Upper lobe of left lung (tissue), 6 donors: ENCODE measurements around the gene TARDBP. TPM values are rescaled to one million over a fixed set of nuclear protein-coding genes. Genes with fewer than 3 reads are reported as not detected.

ENCODE experiments used
- ATAC-seq, 2 donors: fragments of 200-7000 bp; cut with Tn5 transposase; one replicate each; pipeline ENCODE4 v1.9.1; 2022; ENCODE audit warnings: mild to moderate bottlenecking in 2 of 2, moderate library complexity in 2 of 2; ENCODE audit not compliant: low FRiP score in 2 of 2
- DNase-seq, 2 donors: peaks; one replicate each; pipeline ENCODE4 v3.0.0-alpha.2; 2019 to 2020
- H3K27ac ChIP-seq, 4 donors: fragments of 200-600 bp; sonication (generic); one replicate each; pipeline ENCODE4 v1.5.1; 2016 to 2019
- H3K27me3 ChIP-seq, 4 donors: fragments of 200-600 bp; sonication (generic); one replicate each; pipeline ENCODE4 v1.5.1; 2017 to 2019
- H3K36me3 ChIP-seq, 4 donors: fragments of 200-600 bp; sonication (generic); one replicate each; pipeline ENCODE4 v1.5.1; 2016 to 2019
- H3K4me1 ChIP-seq, 4 donors: fragments of 200-600 bp; sonication (generic); one replicate each; pipeline ENCODE4 v1.5.1; 2018 to 2019
- H3K4me3 ChIP-seq, 4 donors: fragments of 200-600 bp; sonication (generic); one replicate each; pipeline ENCODE4 v1.5.1; 2017 to 2019; ENCODE audit warnings: mild to moderate bottlenecking in 2 of 4, moderate library complexity in 1 of 4
- H3K9me3 ChIP-seq, 4 donors: fragments of 200-600 bp; sonication (generic); one replicate each; pipeline ENCODE4 v1.5.1; 2018 to 2019
- EP300 ChIP-seq, 4 donors: sonication (generic); formaldehyde crosslinking; IDR thresholded peaks; one replicate each; pipeline ENCODE4 v1.5.1; 2017; ENCODE audit warnings: antibody characterized with exemption in 4 of 4, control low read depth in 2 of 4
- POLR2A ChIP-seq, 4 donors: fragments of 450-650 bp; IDR thresholded peaks; one replicate each; pipeline ENCODE4 v1.5.1; 2016 to 2017; ENCODE audit warnings: antibody characterized with exemption in 4 of 4, mild to moderate bottlenecking in 2 of 4
- POLR2AphosphoS5 ChIP-seq, 2 donors: sonication (generic); formaldehyde crosslinking; IDR thresholded peaks; one replicate each; pipeline ENCODE4 v1.5.1; 2017; ENCODE audit warnings: antibody characterized with exemption in 2 of 2
- WGBS, 2 donors: methylation state at CpG; one replicate each; pipeline ENCODE4 v1.1.5; 2017 to 2018; 5-methylcytosine and 5-hydroxymethylcytosine counted together
- total RNA-seq, 6 donors: library from RNA; depleted of rRNA in 4 of 6; stranded (reverse); fragments of >200 nt in 4 of 6; gene quantifications; one replicate each; pipeline versions ENCODE4 v1.1.0 to v1.2.1, GENCODE V29; 2016 to 2021
- TF ChIP-seq, protein P1 (sequence below), 6 experiments: fragments of 450-650 bp in 4 of 6; fragments of 200-600 bp in 2 of 6; sonication (generic) in 2 of 6; IDR thresholded peaks; one replicate each; pipeline ENCODE4 v1.5.1; 2016 to 2019; ENCODE audit warnings: antibody characterized with exemption in 6 of 6
- donor health status: DM: no; HTN: no; CAD: no; lungs with moderate emphysema.
- donor health status: DM: no; HTN: yes; CAD: no; lungs with severe emphysema.

The TARDBP gene
- 100 to 1,000 TPM; 108 to 388 (median 138) TPM for total RNA-seq

DNA sequence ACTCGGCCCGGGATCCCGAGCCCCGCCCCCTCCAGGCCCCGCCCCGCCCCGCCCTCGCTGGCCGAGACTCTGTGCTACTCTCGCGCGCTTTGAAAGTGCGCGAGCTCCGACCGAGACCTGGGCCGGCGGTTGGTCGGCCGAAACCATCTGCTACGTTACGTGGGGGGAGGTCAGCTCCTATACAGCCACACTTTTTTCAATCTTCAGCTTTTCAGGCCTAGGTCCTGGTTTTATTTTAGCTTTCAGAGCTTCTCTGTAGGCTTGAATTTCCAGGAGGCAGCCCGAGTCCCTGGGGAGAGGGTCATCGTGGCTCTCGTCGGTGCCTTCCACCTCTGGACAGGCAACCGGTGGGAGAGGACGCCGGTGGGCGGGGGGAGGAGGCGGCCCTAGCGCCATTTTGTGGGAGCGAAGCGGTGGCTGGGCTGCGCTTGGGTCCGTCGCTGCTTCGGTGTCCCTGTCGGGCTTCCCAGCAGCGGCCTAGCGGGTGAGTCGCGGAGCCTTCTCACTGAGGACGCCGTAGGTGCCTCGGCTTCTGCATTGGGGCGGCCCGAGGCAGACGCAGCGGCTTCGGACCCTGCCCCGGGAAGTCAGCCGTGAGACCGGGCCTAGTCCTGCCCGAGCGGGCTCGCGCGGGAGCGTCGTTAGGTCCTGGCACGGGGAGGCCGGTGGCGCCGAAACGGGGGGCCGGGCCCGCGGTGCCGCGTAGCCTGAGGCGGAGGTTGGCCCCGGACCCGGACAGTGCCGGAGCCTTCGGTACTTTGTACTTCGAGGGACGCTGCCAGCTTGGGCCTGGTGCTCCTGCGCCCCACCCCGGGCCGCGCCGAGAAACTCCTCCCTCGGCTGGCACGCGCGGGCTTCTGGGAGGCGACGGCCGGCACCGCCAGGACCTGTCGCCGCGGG is at the start of gene TARDBP:
TSS of gene TARDBP (plus strand) at position 395 of the 900 bp plus-strand sequence. CDS start 1,074 bp downstream, outside the sequence.
- H3K27ac ChIP-seq = peak within 1 kb of the TSS; percentile 96 to 99 (median 98)
- ATAC-seq (peak; percentile 98), DNase-seq (peak; percentile 87 to 96)
- no peaks in the 10 kb centered on the region for H3K27me3 ChIP-seq
- 0 to 2% methylated on average over 5 to 38 of the region's 94 CpGs for WGBS, 2 donors
- H3K4me3 ChIP-seq = peak within 1 kb of the TSS; percentile 94 to 100 (median 98)
- peaks cover 21 to 42% (median 40%) of the 10 kb centered on the region in 4 donors for H3K36me3 ChIP-seq
- TF ChIP-seq, protein P1, sequence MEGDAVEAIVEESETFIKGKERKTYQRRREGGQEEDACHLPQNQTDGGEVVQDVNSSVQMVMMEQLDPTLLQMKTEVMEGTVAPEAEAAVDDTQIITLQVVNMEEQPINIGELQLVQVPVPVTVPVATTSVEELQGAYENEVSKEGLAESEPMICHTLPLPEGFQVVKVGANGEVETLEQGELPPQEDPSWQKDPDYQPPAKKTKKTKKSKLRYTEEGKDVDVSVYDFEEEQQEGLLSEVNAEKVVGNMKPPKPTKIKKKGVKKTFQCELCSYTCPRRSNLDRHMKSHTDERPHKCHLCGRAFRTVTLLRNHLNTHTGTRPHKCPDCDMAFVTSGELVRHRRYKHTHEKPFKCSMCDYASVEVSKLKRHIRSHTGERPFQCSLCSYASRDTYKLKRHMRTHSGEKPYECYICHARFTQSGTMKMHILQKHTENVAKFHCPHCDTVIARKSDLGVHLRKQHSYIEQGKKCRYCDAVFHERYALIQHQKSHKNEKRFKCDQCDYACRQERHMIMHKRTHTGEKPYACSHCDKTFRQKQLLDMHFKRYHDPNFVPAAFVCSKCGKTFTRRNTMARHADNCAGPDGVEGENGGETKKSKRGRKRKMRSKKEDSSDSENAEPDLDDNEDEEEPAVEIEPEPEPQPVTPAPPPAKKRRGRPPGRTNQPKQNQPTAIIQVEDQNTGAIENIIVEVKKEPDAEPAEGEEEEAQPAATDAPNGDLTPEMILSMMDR (IDR thresholded peaks at IDR 0.05) = peak in 2 of 6 experiments; percentile 3 to 16
- peak; percentile 96 to 97 for TF ChIP-seq POLR2AphosphoS5 (IDR thresholded peaks at IDR 0.05)
- peak in 1 of 4 donors; percentile 68 for TF ChIP-seq EP300 (IDR thresholded peaks at IDR 0.05)
- peak; percentile 87 to 98 (median 96) for TF ChIP-seq POLR2A (IDR thresholded peaks at IDR 0.05)
- no peaks in the 10 kb centered on the region for H3K9me3 ChIP-seq
- H3K4me1 ChIP-seq = peaks cover 17 to 57% (median 29%) of the 10 kb centered on the region in 4 donors

DNA sequence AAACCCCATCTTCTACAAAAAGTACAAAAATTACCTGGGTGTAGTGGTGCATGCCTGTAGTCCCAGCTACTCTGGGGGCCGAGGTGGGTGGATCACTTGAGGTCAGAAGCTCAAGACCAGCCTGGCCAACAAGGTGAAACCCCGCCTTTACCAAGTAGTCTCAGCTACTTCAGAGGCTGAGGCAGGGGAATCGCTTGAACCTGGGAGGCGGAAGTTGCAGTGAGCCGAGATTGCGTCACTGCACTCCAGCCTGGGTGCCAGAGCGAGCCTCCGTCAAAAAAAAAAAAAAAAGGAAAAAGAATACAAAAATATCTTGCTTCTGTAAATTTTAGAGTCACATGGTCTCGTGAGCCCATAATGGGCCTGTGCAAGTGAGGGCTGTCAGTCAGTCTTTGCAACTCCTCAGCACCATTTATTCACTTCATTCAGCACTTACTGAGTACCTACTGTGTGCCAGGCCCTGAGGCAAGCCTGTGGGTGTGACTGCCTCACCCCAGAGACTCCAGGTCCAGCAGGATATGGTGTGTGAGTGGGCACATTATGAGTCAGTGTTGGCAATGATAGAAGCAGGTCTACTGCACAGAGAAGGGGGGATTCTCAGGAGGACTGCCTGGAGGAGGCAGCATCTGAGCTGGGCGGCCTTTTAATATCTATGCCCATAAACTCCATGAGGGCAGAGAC is 46.8 kb upstream of the TARDBP start:
- DNase-seq (peak in 1 of 2 donors; percentile 86), ATAC-seq (peak; percentile 50 to 63)
- WGBS, 2 donors = 22 to 31% methylated on average over 10 of the region's 10 CpGs

DNA sequence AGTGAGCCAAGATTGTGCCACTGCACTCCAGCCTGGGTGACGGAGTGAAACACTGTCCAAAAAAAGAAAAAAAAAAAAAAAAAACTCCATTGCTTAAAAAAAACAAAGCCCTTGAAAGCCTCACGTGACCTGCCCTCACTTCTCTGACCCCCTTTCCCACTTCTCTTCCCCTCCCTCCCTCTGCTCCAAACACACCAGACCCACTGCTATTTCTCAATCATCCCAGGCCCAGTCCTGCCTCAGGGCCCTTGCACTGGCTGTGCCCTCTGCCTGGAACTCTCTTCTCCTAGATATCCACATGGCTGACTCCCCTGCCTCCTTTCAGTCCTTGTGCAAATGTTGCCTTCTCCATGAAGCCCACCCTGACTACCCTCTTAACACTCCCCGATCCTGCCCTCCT is 45.4 kb upstream of the TARDBP start:
- TF ChIP-seq POLR2A (IDR thresholded peaks at IDR 0.05) (no peak), EP300 (IDR thresholded peaks at IDR 0.05) (no peak), POLR2AphosphoS5 (IDR thresholded peaks at IDR 0.05) (no peak)
- TF ChIP-seq, protein P1 (IDR thresholded peaks at IDR 0.05) = no peak
- DNase-seq = no peak
- Histone ChIP-seq H3K9me3 (no peaks in the 10 kb centered on the region), H3K36me3 (no peaks in the 10 kb centered on the region), H3K4me3 (no peak overlapping the region), H3K27me3 (no peaks in the 10 kb centered on the region), H3K4me1 (peaks cover 0 to 23% (median 18%) of the 10 kb centered on the region in 4 donors), H3K27ac (no peak overlapping the region)
- ATAC-seq = no peak
- 68 to 72% methylated on average over 3 of the region's 3 CpGs for WGBS, 2 donors

More for the DNA sequence above, 46.8 kb upstream of the TARDBP start:
- Histone ChIP-seq H3K27me3 (no peaks in the 10 kb centered on the region), H3K27ac (peak overlapping the region in 2 of 4 donors; percentile 46 to 54), H3K4me1 (peaks cover 4 to 32% (median 20%) of the 10 kb centered on the region in 4 donors), H3K4me3 (no peak overlapping the region), H3K36me3 (no peaks in the 10 kb centered on the region), H3K9me3 (no peaks in the 10 kb centered on the region)
- no peak for TF ChIP-seq POLR2A (IDR thresholded peaks at IDR 0.05)
- TF ChIP-seq, protein P1 (IDR thresholded peaks at IDR 0.05) = no peak
- no peak for TF ChIP-seq EP300 (IDR thresholded peaks at IDR 0.05)
- no peak for TF ChIP-seq POLR2AphosphoS5 (IDR thresholded peaks at IDR 0.05)

DNA sequence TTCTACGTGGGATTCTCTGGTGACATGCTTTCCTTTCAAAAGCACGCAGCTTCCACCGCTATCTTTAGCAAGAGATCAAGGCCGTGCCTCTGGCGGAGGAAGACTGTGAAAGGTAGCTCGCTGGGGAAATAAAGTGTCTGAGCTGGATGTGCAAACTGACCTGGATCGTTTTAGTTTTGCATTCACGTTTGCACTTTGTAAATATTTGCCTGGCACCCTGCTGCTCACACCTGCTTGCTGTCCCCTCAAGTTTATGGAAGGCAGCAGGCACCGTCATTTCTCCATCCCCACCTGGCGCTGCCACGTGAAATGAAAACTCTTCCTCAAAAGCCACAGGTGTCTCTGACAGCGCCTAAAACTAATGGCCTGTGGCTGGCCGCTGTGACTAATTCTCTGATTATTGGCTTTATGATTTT is 44.0 kb upstream of the TARDBP start:
- no peak overlapping the region for H3K27ac ChIP-seq
- no peak for ATAC-seq
- H3K4me3 ChIP-seq = peak overlapping the region in 1 of 4 donors; percentile 28
- no peaks in the 10 kb centered on the region for H3K9me3 ChIP-seq
- no peak for DNase-seq
- WGBS, 2 donors = 54 to 63% methylated on average over 13 of the region's 13 CpGs
- H3K36me3 ChIP-seq = no peaks in the 10 kb centered on the region
- no peak for TF ChIP-seq POLR2A (IDR thresholded peaks at IDR 0.05)
- TF ChIP-seq, protein P1 (IDR thresholded peaks at IDR 0.05) = no peak
- TF ChIP-seq EP300 (IDR thresholded peaks at IDR 0.05) = no peak
- no peak for TF ChIP-seq POLR2AphosphoS5 (IDR thresholded peaks at IDR 0.05)
- no peaks in the 10 kb centered on the region for H3K27me3 ChIP-seq
- H3K4me1 ChIP-seq = peaks cover 0 to 23% (median 16%) of the 10 kb centered on the region in 4 donors
